GM12878 (cell line): Measurements from ENCODE around the gene STPG3. TPM values are rescaled to one million over a fixed set of nuclear protein-coding genes. Genes with fewer than 3 reads are reported as not detected.

ENCODE experiments used
- ATAC-seq: fragments of 200-7000 bp; cut with Tn5 transposase; 3 replicates; pipeline ENCODE4 v1.9.1; 2020; ENCODE audit warnings: mild to moderate bottlenecking, moderate library complexity
- BruUV-seq: library from RNA; stranded (reverse); fragments of 400-500 nt; replicated peaks from 2 replicates; lab custom pipeline; 2021; lab: Mats Ljungman, UMichigan
- CTCF ChIA-PET: fragments of 300-600 bp; sonication (Branson Sonifier 250); formaldehyde crosslinking; extraction: SDS; loops from one replicate; lab custom pipeline; 2021; ENCODE audit warnings: inconsistent platforms; lab: Yijun Ruan, JAX
- POLR2A ChIA-PET: fragments of 350-600 bp; formaldehyde crosslinking; extraction: SDS; loops from one replicate; lab custom pipeline; 2021; ENCODE audit warnings: inconsistent platforms; lab: Charles Lee
- RAD21 ChIA-PET: fragments of 300-600 bp; sonication (Branson Sonifier 250); formaldehyde crosslinking; loops from one replicate; lab custom pipeline; 2023; ENCODE audit warnings: antibody characterized with exemption; ENCODE audit not compliant: unreplicated experiment; lab: Charles Lee
- SMC1A ChIA-PET: fragments of 300-600 bp; sonication (Branson Sonifier 250); formaldehyde crosslinking; loops from one replicate; lab custom pipeline; 2023; ENCODE audit not compliant: unreplicated experiment, uncharacterized antibody; lab: Charles Lee
- DNase-seq: peaks from one replicate; pipeline ENCODE4 v3.0.0-alpha.2; 2011; ENCODE audit warnings: low read depth, low spot score
- FAIRE-seq: peaks from 3 replicates; lab custom pipeline; 2011; peaks lifted over from hg19 to GRCh38; lab: Jason Lieb, UNC
- H2AFZ ChIP-seq: 2 replicates; pipeline ENCODE4 v1.6.0; 2011; ENCODE audit warnings: low read depth, low read length, control low read depth; ENCODE audit not compliant: control insufficient read depth
- H3K27ac ChIP-seq: 2 replicates; pipeline ENCODE4 v1.5.1; 2011; ENCODE audit warnings: control low read depth; ENCODE audit not compliant: control insufficient read depth, insufficient read depth
- H3K27me3 ChIP-seq, 2 experiments: replicated peaks in 1 of 2; 2 replicates each; pipeline versions ENCODE4 v1.6.0 to v1.6.1; 2011; ENCODE audit warnings: low read length in 1 of 2; ENCODE audit not compliant: control insufficient read depth in 2 of 2, insufficient read depth in 2 of 2
- H3K36me3 ChIP-seq, 2 experiments: 2 replicates each; pipeline ENCODE4 v1.5.1; 2011; ENCODE audit warnings: low read length in 1 of 2; ENCODE audit not compliant: control insufficient read depth in 2 of 2, insufficient read depth in 2 of 2
- H3K4me1 ChIP-seq: 2 replicates; pipeline ENCODE4 v1.6.1; 2011; ENCODE audit warnings: mild to moderate bottlenecking, low read length, moderate library complexity, mixed read lengths; ENCODE audit not compliant: control insufficient read depth, insufficient read depth
- H3K4me2 ChIP-seq: 2 replicates; pipeline ENCODE4 v1.6.0; 2011; ENCODE audit warnings: control low read depth; ENCODE audit not compliant: control insufficient read depth, insufficient read depth
- H3K4me3 ChIP-seq: fragments of 200-600 bp; sonication (generic); 2 replicates; pipeline ENCODE4 v1.5.1; 2016
- H3K79me2 ChIP-seq: 2 replicates; pipeline ENCODE4 v1.6.0; 2011; ENCODE audit warnings: low read length; ENCODE audit not compliant: control insufficient read depth, insufficient read depth
- H3K9ac ChIP-seq: 2 replicates; pipeline ENCODE4 v1.8.0; 2011; ENCODE audit warnings: low read length, control low read depth, mixed read lengths; ENCODE audit not compliant: control insufficient read depth, insufficient read depth
- H3K9me3 ChIP-seq: replicated peaks from 3 replicates; pipeline ENCODE4 v1.5.1; 2011; ENCODE audit warnings: mild to moderate bottlenecking, low read length; ENCODE audit not compliant: control insufficient read depth, insufficient read depth
- H4K20me1 ChIP-seq: 2 replicates; pipeline ENCODE4 v1.6.0; 2011; ENCODE audit not compliant: control insufficient read depth, insufficient read depth
- BACH1 ChIP-seq: fragments of 450-650 bp; IDR thresholded peaks from 2 replicates; pipeline ENCODE4 v1.6.1; 2017; ENCODE audit warnings: mild to moderate bottlenecking, borderline replicate concordance
- BRCA1 ChIP-seq: IDR thresholded peaks from 2 replicates; pipeline ENCODE4 v1.6.1; 2011; ENCODE audit warnings: low read depth, low read length, improper control_type of control experiment
- CUX1 ChIP-seq: IDR thresholded peaks from 2 replicates; pipeline ENCODE4 v1.6.1; 2012; ENCODE audit warnings: improper control_type of control experiment, low read depth, low read length; ENCODE audit not compliant: insufficient replicate concordance
- EZH2 ChIP-seq: IDR thresholded peaks from 2 replicates; pipeline ENCODE4 v1.6.1; 2012; ENCODE audit warnings: low read depth, mild to moderate bottlenecking, control low read depth, inconsistent platforms, low read length, borderline replicate concordance; ENCODE audit not compliant: control insufficient read depth
- NFYB ChIP-seq: IDR thresholded peaks from 2 replicates; pipeline ENCODE4 v1.6.1; 2011; ENCODE audit warnings: low read depth, mild to moderate bottlenecking, low read length, improper control_type of control experiment, moderate library complexity; ENCODE audit not compliant: insufficient read depth
- NR2F1 ChIP-seq: fragments of 450-650 bp; conservative IDR thresholded peaks from 2 replicates; pipeline ENCODE4 v1.6.1; 2017; ENCODE audit warnings: mild to moderate bottlenecking
- PML ChIP-seq: IDR thresholded peaks from 2 replicates; pipeline ENCODE4 v1.6.1; 2012; ENCODE audit warnings: low read length, inconsistent platforms
- POLR2A ChIP-seq: IDR thresholded peaks from 2 replicates; pipeline ENCODE4 v1.6.1; 2011; ENCODE audit warnings: low read depth, mild to moderate bottlenecking, low read length
- RB1 ChIP-seq: fragments of 450-650 bp; formaldehyde crosslinking; IDR thresholded peaks from 2 replicates; pipeline ENCODE4 v1.6.1; 2017; ENCODE audit warnings: mild to moderate bottlenecking, borderline replicate concordance
- SPI1 ChIP-seq: IDR thresholded peaks from 2 replicates; pipeline ENCODE4 v1.6.1; 2011; ENCODE audit warnings: low read depth, mild to moderate bottlenecking, low read length, moderate library complexity, borderline replicate concordance; ENCODE audit not compliant: insufficient read depth
- TCF7 ChIP-seq: IDR thresholded peaks from 2 replicates; pipeline ENCODE4 v1.6.1; 2014; ENCODE audit warnings: antibody characterized with exemption, borderline replicate concordance
- ZNF687 ChIP-seq: fragments of 450-650 bp; IDR thresholded peaks from 2 replicates; pipeline ENCODE4 v1.6.1; 2017; ENCODE audit warnings: mild to moderate bottlenecking, moderate library complexity
- WGBS: methylation state at CpG from one replicate; pipeline ENCODE4 v1.1.6; 2016; ENCODE audit warnings: low lambda C conversion rate; ENCODE audit not compliant: insufficient replicate concordance, insufficient coverage; ENCODE audit errors: missing lambda C conversion rate; 5-methylcytosine and 5-hydroxymethylcytosine counted together
- in situ Hi-C: fragments of 300-500 bp; cut with MboI; formaldehyde crosslinking; loops from 9 replicates; pipeline ENCODE4 v1.14.3; 2018; ENCODE audit warnings: mixed read lengths
- intact Hi-C: fragments of 100-400 bp; cut with micrococcal nuclease; formaldehyde crosslinking; loops from one replicate; pipeline ENCODE4 v1.14.2; 2022; ENCODE audit not compliant: unreplicated experiment
- polyA plus RNA-seq, 11 experiments: library from polyadenylated mRNA; depleted of rRNA in 4 of 11; unstranded in 6 of 11; stranded (reverse) in 5 of 11; fragments of >200 nt; fragmentation: Nextera tagmentation in 4 of 11; fragmentation: Illumina TruSeq in 1 of 11; extraction: Ambion mirVana in 4 of 11; extraction: Trizol in 1 of 11; gene quantifications; 1 replicate in 1 of 11; 2 replicates in 10 of 11; pipeline versions ENCODE4 v1.2.1 to v1.2.3, GENCODE V29; 2011 to 2016; ENCODE audit warnings: inconsistent platforms in 2 of 11, missing spikeins in 2 of 11, low read depth in 1 of 11
- total RNA-seq, 4 experiments: library from RNA; depleted of rRNA in 3 of 4; stranded (reverse); fragments of >200 nt in 3 of 4; fragmentation: Illumina TruSeq in 1 of 4; extraction: Trizol in 1 of 4; gene quantifications; 2 replicates each; pipeline versions ENCODE4 v1.2.1 to v1.2.3, GENCODE V29; 2013 to 2021

Gene STPG3
- total and polyA plus RNA-seq, 10 of the 15 experiments (the other 5 are each of a cell fraction or from before 2014, with no cell fraction given): not detected

GRCh38 chr9:137215196-137215986 is 35.7 kb upstream of the STPG3 start:
- ATAC-seq (no peak), FAIRE-seq (no peak), DNase-seq (no peak)
- WGBS: 85% methylated on average over 20 of the region's 22 CpGs
- POLR2A ChIA-PET: interaction anchor here (1.2 kb wide), 1 partner anchor 15 kb away, joined by 4 read pairs; the partner anchor contains the start of gene TPRN
- no peak overlapping the region for H3K9ac ChIP-seq
- H3K79me2 ChIP-seq: no peaks in the 10 kb centered on the region
- H4K20me1 ChIP-seq: no peaks in the 10 kb centered on the region
- intact Hi-C loops: no loop called here
- in situ Hi-C loops: no loop called here
- SMC1A ChIA-PET: no interaction called here
- no peaks in the 10 kb centered on the region for H3K4me1 ChIP-seq
- no TSS peak for BruUV-seq
- CTCF ChIA-PET: no interaction called here
- H3K27me3 ChIP-seq: no peaks in the 10 kb centered on the region
- RAD21 ChIA-PET: no interaction called here
- no peak overlapping the region for H3K4me3 ChIP-seq
- H3K27ac ChIP-seq: no peak overlapping the region
- no peaks in the 10 kb centered on the region for H3K9me3 ChIP-seq
- no peak overlapping the region for H3K4me2 ChIP-seq
- H2AFZ ChIP-seq: no peak overlapping the region
- H3K36me3 ChIP-seq: peaks cover 0 to 2% of the 10 kb centered on the region in 2 experiments; a peak in 3 of 4 replicates
- TF ChIP-seq BACH1 (no peak), PML (no peak), CUX1 (no peak), POLR2A (no peak), BRCA1 (no peak), TCF7 (no peak), EZH2 (no peak), NR2F1 (no peak), SPI1 (no peak), NFYB (no peak), ZNF687 (no peak), RB1 (no peak)
